CMK (cell line): Measurements from ENCODE around the gene ACADL.

ENCODE experiments used
- DNase-seq: peaks from one replicate; pipeline ENCODE4 v3.0.0-alpha.2; 2010; ENCODE audit warnings: low read depth

ACADL gene

DNA sequence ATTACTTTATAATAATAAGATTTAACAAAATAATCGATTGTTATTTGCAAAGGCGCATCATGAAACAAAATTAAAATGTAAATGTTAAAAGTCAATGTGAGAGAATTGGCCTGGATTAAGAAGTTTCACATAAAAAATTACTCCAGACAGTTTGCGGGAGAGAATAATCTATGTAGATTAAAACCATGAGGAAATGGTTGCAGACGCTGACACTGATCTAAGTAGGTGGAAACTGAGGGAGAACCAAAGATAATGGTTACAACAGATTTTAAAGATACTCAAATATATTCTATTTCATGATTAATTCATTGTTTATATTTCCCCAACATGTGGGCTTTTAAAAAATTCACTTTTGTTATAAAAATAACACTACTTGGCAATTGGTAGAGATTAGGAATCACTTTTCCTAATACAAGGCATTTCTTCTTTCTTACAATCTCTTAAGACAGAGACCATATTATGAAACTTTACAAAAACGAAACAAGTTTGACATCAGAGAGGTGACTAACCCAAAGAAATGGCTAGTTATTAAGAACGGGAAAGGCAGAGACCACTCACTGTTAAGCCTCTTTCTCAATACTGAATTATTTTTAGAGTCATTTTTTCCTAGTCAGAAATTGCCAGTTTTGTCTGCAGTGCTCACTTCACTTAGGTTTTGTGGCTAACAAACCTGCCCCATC is 55.6 kb downstream of the ACADL start:
- no peak for DNase-seq

DNA sequence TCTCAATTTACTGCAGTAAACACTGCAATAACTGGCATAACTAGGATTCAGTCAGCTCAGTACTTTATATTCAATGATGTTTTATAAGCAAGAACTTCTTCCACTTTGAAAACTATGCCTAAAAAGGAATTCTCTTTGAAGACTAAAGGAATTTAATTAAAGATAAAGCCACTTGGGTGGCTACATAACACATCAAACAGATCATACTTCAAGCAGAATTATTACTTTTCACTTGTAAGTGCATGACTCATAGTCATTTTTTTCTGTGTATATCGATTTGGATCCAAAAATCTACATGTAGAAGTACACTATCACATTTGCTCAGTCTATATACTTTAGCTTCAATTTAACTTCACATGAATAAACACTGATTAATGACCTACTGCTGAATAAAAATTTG is 58.0 kb downstream of the ACADL start:
- no peak for DNase-seq

GRCh38 chr2:210162466-210163124 is 62.7 kb downstream of the ACADL start:
- DNase-seq = no peak

- no peak for DNase-seq
Measured at GRCh38 chr2:210159059-210159458, 66.2 kb downstream of the ACADL start.

DNA sequence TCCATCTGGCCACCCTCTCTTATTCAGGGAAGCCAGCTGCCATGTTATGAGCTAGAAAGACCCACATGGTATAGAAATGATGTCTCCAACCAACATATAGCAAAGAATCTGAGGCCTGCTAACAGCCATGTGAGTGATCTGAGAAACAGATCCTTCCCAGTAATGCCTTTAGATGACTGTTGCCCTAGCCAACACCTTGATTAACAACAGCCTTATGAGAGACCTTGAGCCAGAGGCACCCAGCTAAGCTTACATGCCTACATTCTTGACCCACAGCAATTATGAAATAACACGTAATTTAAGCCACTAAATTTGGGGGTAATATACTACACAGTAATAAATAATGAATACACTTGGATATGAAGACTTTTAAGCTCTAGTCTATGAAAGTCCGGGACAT is 67.0 kb downstream of the ACADL start:
- no peak for DNase-seq

DNA sequence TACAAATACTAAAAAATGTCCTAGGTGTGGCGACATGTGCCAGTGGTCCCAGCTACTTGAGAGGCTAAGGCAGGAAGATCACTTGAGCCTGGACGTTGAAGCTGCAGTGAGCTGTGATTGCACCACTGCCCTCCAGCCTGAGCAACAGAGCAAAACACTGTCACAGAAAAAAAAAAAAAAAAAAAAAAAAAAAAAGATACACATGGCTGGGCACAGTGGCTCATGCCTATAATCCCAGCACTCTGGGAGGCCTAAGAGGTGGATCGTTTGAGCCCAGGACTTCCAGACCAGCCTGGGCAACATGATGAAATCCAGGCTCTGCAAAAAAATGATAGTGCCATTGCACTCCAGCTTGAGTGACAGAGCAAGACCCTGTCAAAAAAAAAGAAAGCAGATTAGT is 67.7 kb downstream of the ACADL start:
- no peak for DNase-seq

DNA sequence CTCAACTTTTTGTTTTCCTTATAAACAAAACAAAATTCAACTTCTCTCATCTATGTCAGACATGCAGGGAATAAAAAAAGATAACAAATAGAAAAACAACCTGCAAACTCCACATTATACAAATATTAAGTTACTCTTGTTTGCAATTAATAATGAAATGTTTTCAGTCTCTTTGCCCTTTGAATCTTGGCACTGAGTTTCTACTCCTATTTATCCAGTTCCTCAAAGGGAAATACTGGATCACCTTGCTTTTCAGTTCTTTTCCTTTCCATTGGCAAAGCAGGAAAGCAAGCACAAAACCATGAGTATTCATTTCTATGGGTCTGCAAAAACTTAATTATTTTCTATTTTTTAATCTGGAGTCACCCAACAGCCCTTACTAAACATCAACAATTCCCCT is 77.6 kb downstream of the ACADL start:
- no peak for DNase-seq
